ENCODE results near the gene INTS1.
A peak's percentile ranks its signal among the peaks of the same experiment; 100 is the strongest.

The INTS1 gene

DNA sequence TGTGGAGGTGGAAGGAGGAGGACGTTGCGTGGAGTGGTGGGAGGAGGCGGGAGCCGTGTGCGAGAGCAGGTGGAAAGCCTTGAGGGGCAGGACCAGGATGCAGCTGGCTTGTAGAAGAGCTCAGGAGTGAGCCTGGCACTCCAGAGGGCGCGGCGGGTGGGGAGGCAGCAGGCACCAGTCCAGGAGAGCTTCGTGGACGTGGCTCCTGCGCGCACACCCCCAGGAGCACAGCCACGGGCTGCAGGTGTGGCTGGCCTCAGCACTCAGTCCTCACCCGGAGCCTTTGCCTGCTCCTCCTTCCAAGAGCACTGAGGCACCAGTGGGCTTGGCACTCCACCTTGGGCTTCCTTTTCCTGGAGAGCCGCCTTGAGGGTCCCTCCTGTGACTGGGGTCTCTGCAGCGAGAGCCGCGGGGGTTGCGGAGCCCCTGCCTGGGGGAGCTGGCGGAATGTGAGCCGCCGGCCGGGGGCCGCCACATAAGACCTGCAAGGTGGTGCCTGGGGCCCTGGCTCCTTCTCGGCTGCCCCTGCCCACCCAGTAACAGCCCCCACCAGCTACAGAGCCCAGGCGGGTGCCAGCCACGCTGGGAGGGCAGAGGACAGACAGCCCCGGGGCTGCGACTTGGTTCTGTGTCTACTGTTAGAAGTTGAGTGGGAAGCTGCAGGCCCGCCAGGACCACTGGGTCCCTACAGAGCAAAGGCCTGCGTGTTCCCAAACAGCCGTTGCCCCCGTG, 37.4 kb upstream of the INTS1 start:
- DNase-seq: no peak

DNA sequence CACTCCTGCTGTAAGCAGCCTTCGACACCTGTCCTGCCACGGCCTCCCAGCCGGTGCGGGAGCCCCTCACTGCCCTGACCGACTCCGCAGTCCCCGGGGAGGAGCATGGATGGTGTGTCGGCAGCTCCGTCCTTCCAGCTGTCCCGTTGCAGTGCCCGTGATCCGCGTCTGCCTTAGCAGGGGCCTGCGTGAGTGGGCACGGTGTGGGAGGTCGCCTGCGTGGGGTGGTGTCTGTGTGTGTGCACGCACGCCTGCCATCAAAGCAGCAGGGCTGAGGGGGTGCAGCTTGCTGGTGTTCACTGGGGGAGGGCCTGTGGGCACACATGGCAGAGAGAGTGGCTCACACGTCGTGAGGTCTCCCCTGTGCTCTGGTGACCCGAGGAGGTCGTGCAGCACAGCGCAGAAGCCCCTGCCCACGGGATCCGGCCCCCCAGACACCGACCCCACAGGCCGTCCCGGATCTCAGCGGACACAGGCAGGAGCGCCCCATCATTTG, 36.6 kb upstream of the INTS1 start:
- no peak for DNase-seq

GRCh38 chr7:1539882-1540775, 35.9 kb upstream of the INTS1 start:
- no peak for DNase-seq

DNA sequence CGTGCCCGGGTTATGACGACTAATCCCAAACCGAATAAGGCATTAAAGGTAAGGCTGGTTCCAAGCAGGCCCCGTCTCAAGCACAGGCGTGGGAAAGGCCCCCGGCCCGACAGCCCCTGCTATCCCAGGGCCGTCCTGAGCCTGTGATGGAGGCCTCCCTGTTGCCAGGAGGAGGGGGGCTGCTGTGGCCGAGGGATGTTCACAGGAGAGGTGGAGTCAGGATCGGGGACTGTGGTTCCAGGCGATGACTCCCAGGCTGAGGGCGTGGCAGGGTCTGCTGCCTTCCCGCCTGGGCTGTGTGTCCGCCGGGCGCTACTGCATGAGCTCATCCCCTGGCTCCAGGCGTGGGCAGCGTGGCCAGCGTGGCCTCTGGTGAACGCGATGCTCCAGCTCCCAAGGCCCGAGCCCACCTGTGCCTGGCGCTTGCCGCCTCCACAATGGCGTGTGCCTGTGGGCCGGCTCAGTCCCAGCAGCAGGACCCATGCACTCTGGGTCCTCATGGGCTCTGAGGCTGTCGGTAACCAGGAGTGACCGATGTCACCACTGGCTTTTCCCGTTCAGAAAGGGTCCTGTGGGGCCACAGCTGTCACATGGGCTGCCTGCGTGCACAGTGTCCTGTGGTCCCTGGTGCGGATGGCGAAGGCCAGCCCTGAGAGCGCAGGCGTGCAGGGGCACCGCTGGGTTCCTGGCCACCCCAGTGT, 35.1 kb upstream of the INTS1 start:
- DNase-seq: no peak

DNA sequence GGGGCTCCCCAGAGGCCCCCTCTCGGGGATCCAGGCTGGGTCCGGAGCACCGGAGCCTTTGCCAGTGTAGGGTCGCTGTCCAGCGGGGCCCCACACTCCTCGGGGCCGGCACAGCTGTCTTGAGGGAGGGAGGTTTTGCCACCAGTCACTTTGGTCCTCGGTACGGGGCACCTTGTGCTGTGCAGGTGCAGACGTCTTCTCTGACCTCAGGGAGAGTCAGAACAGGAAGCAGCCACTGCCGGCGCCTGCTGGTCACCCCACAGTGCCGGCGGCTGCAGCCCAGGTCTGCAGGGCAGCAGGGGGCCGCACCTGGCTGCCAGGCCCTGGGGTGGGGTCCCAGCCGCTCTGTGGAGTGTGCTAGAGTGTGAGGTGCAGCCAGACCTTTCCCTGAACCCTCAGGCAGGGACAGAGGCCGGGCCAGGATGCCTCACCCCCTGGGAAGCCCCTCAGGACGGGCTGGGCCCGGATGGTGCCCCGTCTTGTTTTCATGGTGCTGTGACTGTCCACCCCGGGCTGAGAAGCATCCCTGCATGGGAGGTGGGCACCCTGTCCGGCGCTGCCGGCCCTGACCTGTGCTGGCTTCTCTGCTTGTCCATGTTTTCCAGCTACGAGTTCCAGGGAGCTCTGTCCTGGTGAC, 34.5 kb upstream of the INTS1 start:
- no peak for DNase-seq

DNA sequence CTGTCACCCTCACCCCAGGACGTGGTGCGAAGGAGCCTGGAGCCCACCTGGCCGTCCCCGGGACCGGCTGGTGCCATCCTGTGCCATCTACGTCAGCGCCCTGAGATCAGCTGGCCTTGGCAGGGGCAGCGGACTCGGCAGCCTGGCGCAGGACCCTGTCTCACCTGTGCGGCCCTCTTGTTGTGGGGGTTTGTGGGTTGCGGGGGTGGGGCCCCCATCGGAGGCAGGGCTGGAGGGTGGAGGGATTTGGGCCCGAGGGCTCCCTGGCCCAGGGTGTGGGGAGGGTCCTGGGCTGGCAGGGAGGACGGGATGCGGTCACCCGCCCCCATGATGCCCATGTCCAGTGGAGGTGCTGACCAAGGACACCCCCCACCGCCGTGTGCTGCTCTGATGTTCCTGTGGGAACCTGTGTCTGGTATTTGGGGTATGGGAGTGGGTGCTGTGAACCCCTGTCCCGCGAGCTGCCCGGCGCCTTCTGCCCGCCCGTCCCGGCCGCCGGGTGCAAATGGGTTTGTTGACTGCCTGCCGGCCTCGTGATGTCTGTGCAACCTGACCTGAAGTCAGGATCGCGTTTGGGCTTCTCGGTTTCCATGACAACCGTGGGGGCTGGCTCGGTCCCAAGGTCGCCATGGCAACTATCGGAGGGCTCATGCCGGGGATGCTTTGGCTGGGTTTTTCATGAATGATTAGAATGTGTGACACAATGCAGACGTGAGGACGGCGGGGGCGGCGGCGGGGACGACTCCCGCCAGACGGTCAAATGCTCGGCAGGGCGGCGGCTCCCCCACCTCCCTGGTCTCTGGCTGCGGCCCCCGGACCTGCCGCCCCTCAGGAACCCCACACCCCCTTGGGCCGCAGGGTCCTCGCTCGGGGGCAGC, 33.6 kb upstream of the INTS1 start:
- no peak for DNase-seq

- no peak for DNase-seq
Measured at GRCh38 chr7:1536743-1537534, 32.8 kb upstream of the INTS1 start.

- DNase-seq: no peak
Measured at GRCh38 chr7:1536455-1536742, 32.2 kb upstream of the INTS1 start.

DNA sequence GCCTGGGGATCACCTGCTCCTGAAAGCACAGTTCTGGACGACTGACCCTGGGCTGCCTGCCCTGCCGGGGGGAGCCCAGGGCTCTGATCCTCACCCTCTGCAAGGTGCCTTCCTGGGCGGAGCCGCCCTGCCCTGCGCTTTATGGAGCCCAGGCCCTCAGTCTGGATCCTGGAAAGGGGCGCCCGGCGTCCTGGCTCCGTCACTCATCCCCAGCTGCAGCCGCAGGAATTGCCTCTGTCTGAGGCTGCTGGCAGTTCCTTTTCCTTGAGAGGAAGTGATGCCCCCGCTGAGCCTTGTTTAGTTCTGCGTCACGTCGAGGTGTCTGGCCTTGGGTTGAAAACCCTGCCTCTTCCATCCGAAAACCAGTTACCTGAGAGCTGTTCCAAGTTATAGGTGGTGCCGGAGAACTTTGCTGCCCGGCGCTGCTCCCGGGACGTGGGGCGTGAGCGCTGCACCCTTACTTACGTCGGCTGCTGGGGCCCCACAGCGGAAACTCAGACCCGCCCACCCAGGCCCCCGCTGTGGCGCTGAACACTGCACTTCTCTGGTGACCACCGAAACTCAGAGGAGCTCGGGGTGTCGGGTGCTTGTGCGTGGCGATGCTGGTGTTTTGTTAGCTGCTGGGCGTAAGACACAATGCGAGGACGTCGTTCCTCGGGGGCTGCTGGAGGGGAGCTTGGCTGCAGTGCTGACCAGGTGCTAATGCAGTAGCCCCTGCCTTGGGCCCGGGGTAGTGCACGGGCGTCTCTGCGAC, 31.7 kb upstream of the INTS1 start:
- no peak for DNase-seq

- no peak for DNase-seq
Measured at GRCh38 chr7:1535100-1535458, 30.9 kb upstream of the INTS1 start.

- no peak for DNase-seq
Measured at GRCh38 chr7:1534330-1535099, 30.3 kb upstream of the INTS1 start.

DNA sequence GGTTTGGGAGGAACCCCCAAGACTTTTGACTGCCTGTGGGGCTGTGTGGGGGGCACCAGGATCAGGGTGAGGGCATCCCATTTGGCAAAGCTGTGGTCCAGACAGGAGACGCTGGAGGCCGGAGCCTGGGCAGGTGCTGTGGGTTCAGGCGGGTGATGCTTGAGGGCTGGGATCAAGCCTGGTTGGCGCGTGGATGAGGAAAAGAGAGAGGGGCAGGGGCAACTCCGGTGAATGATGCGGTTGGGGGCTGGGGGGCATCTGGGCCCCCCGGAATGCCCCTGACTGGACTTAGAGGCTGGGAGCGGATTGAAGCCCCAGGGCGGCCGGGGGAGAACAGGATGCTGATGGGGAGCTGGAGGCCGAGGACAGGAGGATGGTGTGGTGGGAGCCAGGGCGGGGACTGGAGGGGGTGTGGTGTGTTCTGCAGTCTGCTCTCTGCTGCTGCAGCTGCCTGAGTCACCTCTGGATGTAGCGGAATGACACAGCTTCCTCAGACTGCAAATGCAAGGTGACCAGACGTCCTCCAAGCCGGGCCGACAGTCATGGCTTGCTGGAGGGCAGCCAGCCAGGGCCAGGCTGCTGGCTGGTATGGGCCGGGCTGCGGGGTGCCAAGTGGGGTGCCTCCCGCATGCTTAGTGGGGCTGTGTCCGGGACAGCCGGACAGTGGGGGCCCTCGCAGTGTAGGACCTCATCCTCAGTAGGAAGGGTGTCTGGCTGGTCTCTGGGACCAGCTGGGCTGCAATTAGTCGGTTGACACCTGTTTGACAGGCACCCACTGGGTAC, 29.5 kb upstream of the INTS1 start:
- DNase-seq: no peak

DNA sequence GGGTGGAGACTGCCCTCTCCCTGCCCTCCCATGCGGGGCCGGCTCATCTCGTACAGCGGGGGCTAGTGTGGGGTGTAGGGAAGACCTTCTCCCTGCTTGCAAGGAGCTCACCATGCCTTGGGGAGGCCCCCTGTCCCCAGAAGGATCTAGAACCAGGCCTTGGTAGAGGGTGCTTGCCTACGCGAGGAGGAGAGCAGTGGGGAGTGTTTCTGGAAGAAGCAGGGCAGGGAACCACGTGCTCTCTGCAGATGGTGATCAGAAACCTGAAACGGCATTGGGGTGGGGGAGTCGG, 29.0 kb upstream of the INTS1 start:
- no peak for DNase-seq

DNA sequence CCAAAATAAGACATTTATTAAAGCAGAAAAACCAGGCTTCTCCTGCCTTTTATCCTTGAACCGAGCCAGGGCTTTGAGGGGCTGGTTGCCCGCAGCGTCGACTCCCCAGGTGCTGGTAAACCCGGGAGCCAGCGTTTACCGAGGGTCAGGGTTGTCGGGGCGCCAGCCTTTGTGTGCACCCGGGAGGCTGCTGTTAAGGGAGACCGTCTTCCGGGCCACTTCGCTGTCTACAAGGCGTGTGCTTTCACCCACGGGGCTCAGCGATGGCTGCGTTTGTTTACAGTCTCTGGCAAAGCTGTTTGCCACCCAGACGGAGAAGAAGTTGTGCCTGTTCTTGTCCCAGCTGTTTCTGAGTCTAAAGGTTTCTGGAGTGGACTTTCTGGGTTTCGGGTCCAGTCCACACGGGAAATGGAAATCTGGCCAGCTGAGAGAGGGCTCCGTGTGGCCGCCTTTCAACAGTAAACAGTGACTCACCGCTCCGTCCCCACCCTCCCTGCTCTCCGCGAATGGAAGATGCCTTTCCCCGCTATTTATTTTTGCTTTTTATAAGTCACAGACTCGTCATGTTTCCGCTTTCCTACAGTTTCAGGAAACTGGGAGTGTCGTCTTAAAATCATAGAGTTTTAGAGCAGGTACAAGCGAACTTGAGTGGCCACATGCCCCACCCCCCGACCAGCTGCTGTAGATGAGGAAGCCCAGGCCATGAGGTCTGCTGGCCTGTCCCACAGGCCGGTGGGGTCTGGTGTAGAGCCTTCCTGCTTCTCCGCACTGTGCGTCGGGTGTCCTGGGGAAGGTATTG, 28.5 kb upstream of the INTS1 start:
- peak; percentile 50 for DNase-seq

- DNase-seq: no peak
Measured at GRCh38 chr7:1531979-1532455, 27.8 kb upstream of the INTS1 start.

DNA sequence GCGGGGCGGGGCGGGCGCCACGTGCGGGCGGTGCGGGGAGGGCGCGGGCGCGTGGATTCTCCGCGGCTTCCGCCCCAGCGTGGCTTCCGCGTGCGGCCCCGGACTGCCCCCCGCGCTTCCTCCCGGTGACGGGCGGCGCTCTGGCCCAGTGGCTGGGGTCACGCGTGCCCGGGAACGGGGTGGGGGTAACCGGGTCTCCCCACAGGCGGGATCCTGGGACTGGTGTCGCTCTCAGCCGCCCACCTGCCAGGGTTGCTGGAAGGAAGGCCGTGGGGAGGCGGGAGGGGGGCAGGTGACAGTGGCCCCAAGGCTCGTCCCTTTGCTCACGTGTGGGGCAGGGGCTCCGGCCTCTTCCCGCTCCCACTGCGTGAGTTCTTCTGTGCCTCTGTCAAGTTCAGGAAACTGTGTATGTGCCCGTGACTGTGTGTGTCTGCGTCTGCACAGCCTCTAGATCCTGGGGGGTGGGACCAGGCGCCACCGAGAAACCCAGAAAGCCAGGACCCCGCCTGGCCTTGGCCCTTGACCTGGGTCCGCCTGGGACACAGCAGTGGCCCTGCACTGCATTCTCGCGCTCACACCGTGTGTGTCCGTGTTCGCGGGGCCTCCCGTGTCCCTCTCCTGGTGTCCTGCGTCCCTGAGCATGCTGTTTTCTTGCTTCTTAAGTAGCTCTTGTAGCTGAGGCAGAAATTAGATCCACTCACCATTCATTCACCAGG, 27.2 kb upstream of the INTS1 start:
- peak; percentile 45 for DNase-seq

GRCh38 chr7:1530946-1531262, 26.7 kb upstream of the INTS1 start:
- DNase-seq: no peak

Data from T-helper 9 cell (primary cell).